Endothelial cell of umbilical vein (primary cell): ENCODE results near the gene NEK2. TPM values are rescaled to one million over a fixed set of nuclear protein-coding genes. Genes with fewer than 3 reads are reported as not detected.

Experiments
- BruUV-seq: library from RNA; stranded (reverse); fragments of 400-500 nt; replicated peaks from 2 replicates; lab custom pipeline; 2021; lab: Mats Ljungman, UMichigan
- CTCF ChIA-PET: fragments of 300-600, 350-600 bp; sonication (Branson Sonifier 250); formaldehyde crosslinking; loops from one replicate; lab custom pipeline; 2021; ENCODE audit warnings: antibody characterized with exemption, inconsistent platforms; lab: Charles Lee
- POLR2A ChIA-PET: fragments of 300-600, 350-600 bp; sonication (Branson Sonifier 250); formaldehyde crosslinking; loops from one replicate; lab custom pipeline; 2021; ENCODE audit warnings: antibody characterized with exemption, inconsistent platforms; lab: Charles Lee
- DNase-seq: peaks from one replicate; pipeline ENCODE4 v3.0.0-alpha.2; 2011; ENCODE audit warnings: low read depth, low spot score
- FAIRE-seq: peaks from 2 replicates; lab custom pipeline; 2011; peaks lifted over from hg19 to GRCh38; lab: Jason Lieb, UNC
- H2AFZ ChIP-seq: 2 replicates; pipeline ENCODE4 v1.6.0; 2012; ENCODE audit warnings: low read depth, low read length, control low read depth, inconsistent platforms
- H3K27ac ChIP-seq: 2 replicates; pipeline ENCODE4 v1.5.1; 2011; ENCODE audit warnings: low read depth, mild to moderate bottlenecking, control low read depth, low read length, moderate library complexity; ENCODE audit not compliant: insufficient read depth
- H3K27me3 ChIP-seq, 2 experiments: 2 replicates each; pipeline versions ENCODE4 v1.6.0 to v1.6.1; 2011; ENCODE audit warnings: low read length in 2 of 2, mixed read lengths in 1 of 2; ENCODE audit not compliant: control insufficient read depth in 2 of 2, insufficient read depth in 2 of 2
- H3K36me3 ChIP-seq, 2 experiments: 2 replicates in 1 of 2; 3 replicates in 1 of 2; pipeline ENCODE4 v1.5.1; 2011; ENCODE audit warnings: low read length in 2 of 2, mild to moderate bottlenecking in 1 of 2, moderate library complexity in 1 of 2; ENCODE audit not compliant: control insufficient read depth in 2 of 2, insufficient read depth in 2 of 2; ENCODE audit errors: extremely low read depth in 1 of 2
- H3K4me1 ChIP-seq: 3 replicates; pipeline ENCODE4 v1.5.1; 2011; ENCODE audit warnings: mild to moderate bottlenecking, low read length; ENCODE audit not compliant: control insufficient read depth, insufficient read depth; ENCODE audit errors: extremely low read depth
- H3K4me2 ChIP-seq: 2 replicates; pipeline ENCODE4 v1.6.1; 2011; ENCODE audit warnings: low read length, control low read depth, mixed read lengths; ENCODE audit not compliant: insufficient read depth
- H3K4me3 ChIP-seq, 3 experiments: fragments of 200-600 bp in 1 of 3; sonication (generic), shearing (Covaris generic) in 1 of 3; replicated peaks in 1 of 3; 2 replicates each; pipeline ENCODE4 v1.5.1; 2011 to 2016; ENCODE audit warnings: control low read depth in 3 of 3, low read length in 3 of 3, mild to moderate bottlenecking in 2 of 3, inconsistent platforms in 1 of 3, low read depth in 1 of 3, moderate library complexity in 1 of 3; ENCODE audit not compliant: insufficient read depth in 1 of 3
- H3K79me2 ChIP-seq: 2 replicates; pipeline ENCODE4 v1.6.0; 2012; ENCODE audit warnings: low read length, inconsistent platforms; ENCODE audit not compliant: control insufficient read depth, insufficient read depth
- H3K9ac ChIP-seq: replicated peaks from 2 replicates; pipeline ENCODE3; 2011; ENCODE audit warnings: low read length, control low read depth; ENCODE audit not compliant: insufficient read depth; ENCODE audit errors: extremely low read depth
- H3K9me1 ChIP-seq: replicated peaks from 3 replicates; pipeline ENCODE4 v1.6.0; 2011; ENCODE audit warnings: mild to moderate bottlenecking, low read length; ENCODE audit not compliant: control insufficient read depth, insufficient read depth; ENCODE audit errors: extremely low read depth
- H3K9me3 ChIP-seq: replicated peaks from 2 replicates; pipeline ENCODE4 v1.5.1; 2012; ENCODE audit warnings: low read length, inconsistent platforms; ENCODE audit not compliant: control insufficient read depth, insufficient read depth
- H4K20me1 ChIP-seq: replicated peaks from 2 replicates; pipeline ENCODE3; 2011; ENCODE audit warnings: mild to moderate bottlenecking, low read length; ENCODE audit not compliant: control insufficient read depth, insufficient read depth; ENCODE audit errors: extremely low read depth
- EZH2 ChIP-seq: IDR thresholded peaks from 2 replicates; pipeline ENCODE4 v1.6.1; 2012; ENCODE audit warnings: borderline replicate concordance, low read depth, mild to moderate bottlenecking, moderate library complexity, low read length, inconsistent platforms; ENCODE audit not compliant: severe bottlenecking
- FOS ChIP-seq: IDR thresholded peaks from 2 replicates; pipeline ENCODE4 v1.6.1; 2011; ENCODE audit warnings: mild to moderate bottlenecking, low read length, moderate library complexity, borderline replicate concordance; ENCODE audit not compliant: insufficient read depth
- GATA2 ChIP-seq: IDR thresholded peaks from 2 replicates; pipeline ENCODE4 v1.7.0; 2011; ENCODE audit warnings: low read depth, mild to moderate bottlenecking, moderate library complexity, mixed read lengths, low read length; ENCODE audit not compliant: insufficient read length, insufficient read depth
- JUN ChIP-seq: IDR thresholded peaks from 2 replicates; pipeline ENCODE4 v1.6.1; 2011; ENCODE audit warnings: borderline replicate concordance, low read depth; ENCODE audit not compliant: insufficient read length, insufficient read depth
- MAX ChIP-seq: IDR thresholded peaks from 2 replicates; pipeline ENCODE4 v1.6.1; 2011; ENCODE audit not compliant: insufficient read depth, insufficient read length
- MYC ChIP-seq: IDR thresholded peaks from one replicate; pipeline ENCODE4 v1.6.1; 2011; ENCODE audit warnings: mild to moderate bottlenecking, low read depth, low read length
- POLR2A ChIP-seq: IDR thresholded peaks from 2 replicates; pipeline ENCODE4 v1.6.1; 2012; ENCODE audit warnings: low read depth, mild to moderate bottlenecking, control low read depth, low read length
- POLR2AphosphoS5 ChIP-seq: IDR thresholded peaks from 2 replicates; pipeline ENCODE4 v1.6.1; 2012; ENCODE audit warnings: low read depth, mild to moderate bottlenecking, control low read depth, low read length, moderate library complexity; ENCODE audit not compliant: insufficient read depth
- dilution Hi-C: fragments of 300-500 bp; cut with MboI; formaldehyde crosslinking; loops from one replicate; pipeline ENCODE4 v1.15.0; 2019; ENCODE audit warnings: low sequenced_read_pairs; ENCODE audit not compliant: extremely low pct_ligation_motif_present
- intact Hi-C: fragments of 100-400 bp; cut with micrococcal nuclease; formaldehyde crosslinking; loops from one replicate; pipeline ENCODE4 v1.10.0; 2022
- polyA plus RNA-seq, 4 experiments: library from polyadenylated mRNA; depleted of rRNA in 3 of 4; stranded (reverse) in 3 of 4; unstranded in 1 of 4; fragments of >200 nt; gene quantifications; 2 replicates each; pipeline versions ENCODE4 v1.2.1 to v1.2.3, GENCODE V29; 2011 to 2012; ENCODE audit warnings: missing spikeins in 1 of 4
- total RNA-seq: library from RNA; stranded (reverse); gene quantifications from 2 replicates; pipeline ENCODE4 v1.2.3, GENCODE V29; 2021
- TF ChIP-seq, protein P1 (sequence below), 2 donors: IDR thresholded peaks; 1 replicate in 1 of 2; 2 replicates in 1 of 2; pipeline ENCODE4 v1.5.1; 2011; ENCODE audit warnings: low read length in 2 of 2, mild to moderate bottlenecking in 2 of 2, moderate library complexity in 2 of 2, control low read depth in 1 of 2, inconsistent platforms in 1 of 2, low read depth in 1 of 2; ENCODE audit not compliant: insufficient read depth in 1 of 2; ENCODE audit errors: extremely low read depth in 1 of 2

NEK2 gene
- total and polyA plus RNA-seq, 2 donors (not counting 3 experiments of a cell fraction or from before 2014, with no cell fraction given) = 6.6 to 19.0 TPM

- Histone ChIP-seq H3K9me3 (no peaks in the 10 kb centered on the region), H3K4me1 (no peaks in the 10 kb centered on the region), H2AFZ (no peak overlapping the region), H3K4me3 (no peak overlapping the region), H3K27ac (no peak overlapping the region), H3K36me3 (no peaks in the 10 kb centered on the region), H3K9ac (no peak overlapping the region), H3K27me3 (peaks cover 8 to 11% of the 10 kb centered on the region in 2 experiments), H3K4me2 (no peak overlapping the region), H3K9me1 (no peaks in the 10 kb centered on the region), H4K20me1 (no peaks in the 10 kb centered on the region), H3K79me2 (no peaks in the 10 kb centered on the region)
- POLR2A ChIA-PET = no interaction called here
- no peak for DNase-seq
- CTCF ChIA-PET = interaction anchor here (1.1 to 3.6 kb wide), 8 partner anchors 16 to 758 kb away, joined by 3 to 75 read pairs (median 12); partner anchors contain the start of genes DTL and INTS7
- no TSS peak for BruUV-seq
- dilution Hi-C loops = no loop called here
- intact Hi-C loops = loop anchor here (5.0 kb wide), 3 partner anchors 85 to 315 kb away; no protein-coding TSS in a partner anchor
- TF ChIP-seq POLR2AphosphoS5 = no peak
- TF ChIP-seq MAX = no peak
- TF ChIP-seq EZH2 = no peak
- no peak for TF ChIP-seq POLR2A
- TF ChIP-seq MYC = no peak
- FAIRE-seq = no peak
Observed at GRCh38 chr1:211697356-211697755, 21.9 kb upstream of the NEK2 start.

DNA sequence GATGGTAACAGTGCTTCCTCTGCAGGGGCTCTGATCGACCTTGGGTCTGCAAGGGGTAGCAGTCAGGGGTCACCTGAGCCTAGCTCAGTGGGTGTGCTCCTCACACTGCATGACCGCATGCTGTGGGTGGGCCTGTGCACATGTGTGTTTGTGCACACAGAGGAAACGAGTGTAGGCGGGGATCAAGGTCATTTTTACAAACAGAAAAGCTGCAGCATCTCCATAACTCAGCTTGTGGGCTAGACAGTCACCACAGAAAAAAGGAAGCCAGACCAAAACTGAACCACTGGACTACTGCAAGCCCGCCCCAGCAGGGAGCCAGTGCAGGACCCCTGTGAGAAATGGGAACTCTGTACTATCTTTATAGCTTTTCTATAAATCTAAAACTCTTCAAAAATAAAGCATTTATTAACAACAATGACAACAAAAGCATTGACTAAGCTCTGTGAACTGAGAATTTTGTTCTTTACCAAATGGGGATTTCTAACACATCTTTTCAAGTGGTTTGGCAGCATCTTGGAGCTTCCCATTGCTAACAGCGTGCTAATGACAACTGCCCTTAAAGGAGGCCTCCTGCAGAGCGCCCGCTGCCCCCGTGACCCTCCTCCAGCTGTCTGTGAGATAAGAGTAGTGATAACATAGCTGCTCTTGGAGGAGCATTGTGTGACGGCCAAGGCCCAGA is 19.9 kb upstream of the NEK2 start:
- no peaks in the 10 kb centered on the region for H3K79me2 ChIP-seq
- no peaks in the 10 kb centered on the region for H3K9me1 ChIP-seq
- no peaks in the 10 kb centered on the region for H3K36me3 ChIP-seq
- H3K27ac ChIP-seq = no peak overlapping the region
- H3K9me3 ChIP-seq = no peaks in the 10 kb centered on the region
- FAIRE-seq = no peak
- H4K20me1 ChIP-seq = no peaks in the 10 kb centered on the region
- no peak for DNase-seq
- H3K9ac ChIP-seq = no peak overlapping the region
- H2AFZ ChIP-seq = no peak overlapping the region
- no peak overlapping the region for H3K4me2 ChIP-seq
- H3K4me1 ChIP-seq = no peaks in the 10 kb centered on the region
- ChIA-PET POLR2A (no interaction called here), CTCF (interaction anchor here (1.2 to 1.6 kb wide), 5 partner anchors 9 to 761 kb away, joined by 3 to 8 read pairs (median 6); partner anchors contain the start of gene INTS7)
- TF ChIP-seq MYC = no peak
- no peak for TF ChIP-seq FOS
- no peak for TF ChIP-seq MAX
- TF ChIP-seq POLR2AphosphoS5 = no peak
- no peak for TF ChIP-seq POLR2A
- TF ChIP-seq, protein P1, sequence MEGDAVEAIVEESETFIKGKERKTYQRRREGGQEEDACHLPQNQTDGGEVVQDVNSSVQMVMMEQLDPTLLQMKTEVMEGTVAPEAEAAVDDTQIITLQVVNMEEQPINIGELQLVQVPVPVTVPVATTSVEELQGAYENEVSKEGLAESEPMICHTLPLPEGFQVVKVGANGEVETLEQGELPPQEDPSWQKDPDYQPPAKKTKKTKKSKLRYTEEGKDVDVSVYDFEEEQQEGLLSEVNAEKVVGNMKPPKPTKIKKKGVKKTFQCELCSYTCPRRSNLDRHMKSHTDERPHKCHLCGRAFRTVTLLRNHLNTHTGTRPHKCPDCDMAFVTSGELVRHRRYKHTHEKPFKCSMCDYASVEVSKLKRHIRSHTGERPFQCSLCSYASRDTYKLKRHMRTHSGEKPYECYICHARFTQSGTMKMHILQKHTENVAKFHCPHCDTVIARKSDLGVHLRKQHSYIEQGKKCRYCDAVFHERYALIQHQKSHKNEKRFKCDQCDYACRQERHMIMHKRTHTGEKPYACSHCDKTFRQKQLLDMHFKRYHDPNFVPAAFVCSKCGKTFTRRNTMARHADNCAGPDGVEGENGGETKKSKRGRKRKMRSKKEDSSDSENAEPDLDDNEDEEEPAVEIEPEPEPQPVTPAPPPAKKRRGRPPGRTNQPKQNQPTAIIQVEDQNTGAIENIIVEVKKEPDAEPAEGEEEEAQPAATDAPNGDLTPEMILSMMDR (IDR thresholded peaks at IDR 0.05; ENCODE audit: extremely low read depth in 1 of 2, insufficient read depth in 1 of 2, low read depth in 1 of 2, low read length in 2 of 2) = no peak
- TF ChIP-seq GATA2 = no peak
- TF ChIP-seq EZH2 = no peak
- TF ChIP-seq JUN = no peak
- BruUV-seq = no TSS peak
- H3K4me3 ChIP-seq = no peak overlapping the region
- dilution Hi-C loops = no loop called here
- intact Hi-C loops = loop anchor here (5.0 kb wide), 3 partner anchors 87 to 317 kb away; no protein-coding TSS in a partner anchor
- H3K27me3 ChIP-seq = peaks cover 5% of the 10 kb centered on the region in 2 experiments
